Measurements from ENCODE around the gene PTPRU.

- TF ChIP-seq GATA3 (IDR thresholded peaks at IDR 0.05; ENCODE audit: low read depth, low read length) (no peak), GATA2 (IDR thresholded peaks at IDR 0.05; ENCODE audit: low read depth, low read length) (no peak)
These were observed 42.4 kb upstream of the PTPRU start for GRCh38 chr1:29193879-29194455.
